Astrocyte of the spinal cord (primary cell): Measurements from ENCODE around the gene TEDDM1.

Experiments
- DNase-seq: peaks from one replicate; pipeline ENCODE4 v3.0.0; 2011; ENCODE audit warnings: low read depth, low spot score
- H3K4me3 ChIP-seq: 2 replicates; pipeline ENCODE4 v1.5.1; 2011; ENCODE audit warnings: low read depth, mild to moderate bottlenecking, low read length, moderate library complexity
- CTCF ChIP-seq: IDR thresholded peaks from 2 replicates; pipeline ENCODE4 v1.5.1; 2012; ENCODE audit warnings: low read depth, mild to moderate bottlenecking, low read length, inconsistent platforms
- in situ Hi-C: cut with HindIII; loops from 2 replicates; pipeline ENCODE4 v1.10.0; 2017; ENCODE audit warnings: low sequenced_read_pairs

The TEDDM1 gene

GRCh38 chr1:182426442-182427430 is 26.3 kb upstream of the TEDDM1 start:
- H3K4me3 ChIP-seq = no peak overlapping the region
- DNase-seq = no peak
- TF ChIP-seq CTCF = no peak
- in situ Hi-C loops = no loop called here

- in situ Hi-C loops = no loop called here
- no peak overlapping the region for H3K4me3 ChIP-seq
- no peak for DNase-seq
- TF ChIP-seq CTCF = no peak
These were observed 15.3 kb upstream of the TEDDM1 start for GRCh38 chr1:182415789-182416188.

- TF ChIP-seq CTCF = no peak
- DNase-seq = no peak
- H3K4me3 ChIP-seq = no peak overlapping the region
- in situ Hi-C loops = no loop called here
These were observed 13.5 kb upstream of the TEDDM1 start for GRCh38 chr1:182413969-182414368.

DNA sequence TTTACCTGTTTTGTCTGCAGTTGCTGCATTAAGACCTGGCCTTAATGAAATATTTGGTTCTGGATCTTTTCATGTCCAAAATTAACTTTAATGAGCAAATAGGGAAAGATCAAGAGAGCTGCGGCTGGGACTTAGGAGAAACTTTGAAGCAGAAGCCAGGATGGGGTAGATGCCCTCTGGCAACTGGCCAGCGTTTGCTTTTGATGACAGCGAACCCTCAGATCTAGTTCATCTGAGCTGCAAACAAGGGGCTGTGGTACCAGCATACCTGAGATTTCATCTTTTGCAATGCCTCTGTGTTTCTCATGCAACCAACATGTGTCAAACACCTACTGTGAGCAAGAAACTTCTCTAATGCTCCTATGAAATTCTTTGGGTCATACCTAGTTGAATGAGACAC is 13.0 kb upstream of the TEDDM1 start:
- in situ Hi-C loops = no loop called here
- no peak for TF ChIP-seq CTCF
- no peak for DNase-seq
- no peak overlapping the region for H3K4me3 ChIP-seq

DNA sequence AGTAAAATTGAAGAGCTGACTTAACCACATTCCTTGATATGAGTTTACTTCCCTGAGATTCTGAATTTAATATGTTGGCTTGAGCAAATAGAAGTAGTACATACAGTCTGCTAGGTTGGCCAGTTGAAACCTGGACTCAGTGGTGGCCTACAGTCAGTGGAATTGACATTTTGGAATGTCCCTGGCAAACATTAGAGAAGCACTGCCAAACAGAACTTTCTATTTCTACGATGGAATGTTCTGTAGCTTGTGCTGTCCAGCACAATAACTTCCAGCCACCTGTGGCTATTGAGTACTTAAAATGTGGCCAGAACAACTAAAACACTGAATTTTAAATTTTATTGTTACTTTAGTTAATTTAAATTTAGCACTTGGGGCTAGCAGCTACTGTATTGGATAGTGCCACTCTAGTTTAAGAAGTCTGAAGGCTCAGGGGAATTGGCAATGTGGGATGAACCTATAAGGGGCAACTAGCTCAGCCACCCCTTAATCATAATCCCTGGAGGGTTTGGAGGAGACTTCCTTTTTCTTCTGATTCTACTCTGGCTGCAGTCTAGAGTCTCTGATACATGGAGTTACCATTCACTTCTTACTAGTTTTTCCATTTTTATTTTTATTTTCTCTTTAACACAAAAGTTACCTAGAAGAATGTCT is 10.3 kb upstream of the TEDDM1 start:
- DNase-seq = no peak

DNA sequence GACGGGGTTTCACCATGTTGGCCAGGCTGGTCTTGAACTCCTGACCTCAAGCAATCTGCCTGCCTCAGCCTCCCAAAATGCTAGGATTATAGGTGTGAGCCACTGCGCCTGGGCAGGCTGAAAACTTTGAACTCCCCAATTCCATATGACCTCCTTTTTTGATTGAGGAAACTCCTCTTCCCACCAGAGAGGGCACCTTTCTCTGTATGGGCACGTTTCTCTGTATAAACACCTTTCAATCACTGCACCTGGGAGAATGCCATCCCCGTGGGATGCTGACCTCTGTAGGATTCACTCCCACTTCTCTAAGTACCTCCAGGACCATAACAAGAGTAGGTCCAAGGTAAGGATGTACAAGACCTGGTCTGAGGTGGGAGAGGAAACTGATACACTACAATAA is 9.7 kb upstream of the TEDDM1 start:
- TF ChIP-seq CTCF = no peak
- DNase-seq = no peak
- in situ Hi-C loops = no loop called here
- H3K4me3 ChIP-seq = no peak overlapping the region

More for the DNA sequence above, 10.3 kb upstream of the TEDDM1 start:
- H3K4me3 ChIP-seq = no peak overlapping the region
- no peak for TF ChIP-seq CTCF
- in situ Hi-C loops = no loop called here
